K562 (cell line): ENCODE data around the gene C22orf39. TPM values are rescaled to one million over a fixed set of nuclear protein-coding genes. Genes with fewer than 3 reads are reported as not detected.
A peak's percentile ranks its signal among the peaks of the same experiment; 100 is the strongest.

Experiments
- ATAC-seq: fragments of 200-7000 bp; cut with Tn5 transposase; 3 replicates; pipeline ENCODE4 v1.9.1; 2020; ENCODE audit warnings: moderate library complexity
- BruUV-seq: library from RNA; stranded (reverse); fragments of 400-500 nt; replicated peaks from 2 replicates; lab custom pipeline; 2021; lab: Mats Ljungman, UMichigan
- CTCF ChIA-PET: fragments of 300-600 bp; formaldehyde crosslinking; extraction: SDS; loops from one replicate; lab custom pipeline; 2021; ENCODE audit warnings: low intra/inter-chr PET ratio; lab: Yijun Ruan, JAX
- POLR2A ChIA-PET: fragments of 300-600, 350-650 bp; sonication (Branson Sonifier 250); formaldehyde crosslinking; extraction: SDS; loops from one replicate; lab custom pipeline; 2021; ENCODE audit warnings: antibody characterized with exemption, inconsistent platforms; lab: Yijun Ruan, JAX
- DNase-seq, 4 experiments: peaks; one replicate each; pipeline versions ENCODE4 v3.0.0 to v3.0.0-alpha.2; 2011 to 2018; ENCODE audit warnings: low spot score in 3 of 4, mixed read lengths in 3 of 4; ENCODE audit errors: extremely low read depth in 1 of 4
- FAIRE-seq: peaks from 2 replicates; lab custom pipeline; 2011; peaks lifted over from hg19 to GRCh38; lab: Jason Lieb, UNC
- H2AFZ ChIP-seq: 2 replicates; pipeline ENCODE4 v1.6.0; 2011; ENCODE audit warnings: low read depth, low read length, control low read depth, inconsistent platforms
- H3K27ac ChIP-seq: fragments of 200-600 bp; 3 replicates; pipeline ENCODE4 v1.8.0; 2011; ENCODE audit warnings: low read depth, mild to moderate bottlenecking, control low read depth, inconsistent platforms, low read length, moderate library complexity, mixed read lengths; ENCODE audit errors: extremely low read depth
- H3K27me3 ChIP-seq, 2 experiments: fragments of 300-600 bp in 1 of 2; 2 replicates in 1 of 2; 3 replicates in 1 of 2; pipeline versions ENCODE4 v1.6.0 to v1.8.0; 2011; ENCODE audit warnings: inconsistent platforms in 2 of 2, low read length in 2 of 2, mild to moderate bottlenecking in 1 of 2, mixed read lengths in 1 of 2, moderate library complexity in 1 of 2; ENCODE audit not compliant: control insufficient read depth in 2 of 2, insufficient read depth in 2 of 2
- H3K36me3 ChIP-seq: fragments of 300-600 bp; 3 replicates; pipeline ENCODE4 v1.8.0; 2011; ENCODE audit warnings: mild to moderate bottlenecking, low read length, inconsistent platforms; ENCODE audit not compliant: control insufficient read depth, insufficient read depth
- H3K4me1 ChIP-seq, 2 experiments: fragments of 200-600 bp in 1 of 2; replicated peaks in 1 of 2; 2 replicates in 1 of 2; 3 replicates in 1 of 2; pipeline versions ENCODE4 v1.5.1 to v1.8.0; 2011; ENCODE audit warnings: inconsistent platforms in 2 of 2, low read length in 2 of 2, mild to moderate bottlenecking in 1 of 2, mixed read lengths in 1 of 2, moderate library complexity in 1 of 2; ENCODE audit not compliant: control insufficient read depth in 2 of 2, insufficient read depth in 2 of 2
- H3K4me2 ChIP-seq: 2 replicates; pipeline ENCODE4 v1.6.1; 2011; ENCODE audit warnings: low read length, control low read depth, inconsistent platforms, mixed read lengths; ENCODE audit not compliant: insufficient read depth
- H3K4me3 ChIP-seq: fragments of 200-600 bp; sonication (generic), shearing (Covaris generic); 2 replicates; pipeline ENCODE4 v1.5.1; 2016; ENCODE audit warnings: control low read depth, inconsistent platforms
- H3K79me2 ChIP-seq: fragments of 200-600 bp; 3 replicates; pipeline ENCODE4 v1.8.0; 2011; ENCODE audit warnings: low read length, inconsistent platforms; ENCODE audit not compliant: control insufficient read depth, insufficient read depth
- H3K9ac ChIP-seq, 2 experiments: 2 replicates each; pipeline versions ENCODE4 v1.6.0 to v1.6.1; 2011; ENCODE audit warnings: low read depth in 2 of 2, low read length in 2 of 2, control low read depth in 1 of 2, inconsistent platforms in 1 of 2, mild to moderate bottlenecking in 1 of 2, mixed read lengths in 1 of 2; ENCODE audit not compliant: insufficient read depth in 1 of 2
- H3K9me1 ChIP-seq: one replicate; pipeline ENCODE4 v1.6.0; 2011; ENCODE audit warnings: inconsistent platforms, mild to moderate bottlenecking, low read length, moderate library complexity; ENCODE audit not compliant: control insufficient read depth, insufficient read depth
- H3K9me3 ChIP-seq: replicated peaks from 2 replicates; pipeline ENCODE4 v1.5.1; 2011; ENCODE audit warnings: low read depth, low read length, inconsistent platforms; ENCODE audit not compliant: control insufficient read depth, insufficient read depth
- H4K20me1 ChIP-seq: replicated peaks from 2 replicates; pipeline ENCODE4 v1.6.1; 2011; ENCODE audit warnings: low read length, inconsistent platforms, mixed read lengths; ENCODE audit not compliant: control insufficient read depth, insufficient read depth
- ARID2 ChIP-seq: fragments of 450-650 bp; IDR thresholded peaks from 2 replicates; pipeline ENCODE4 v1.6.1; 2017; ENCODE audit warnings: antibody characterized with exemption, mild to moderate bottlenecking
- SRSF1 ChIP-seq: fragments of 200-400 bp; formaldehyde crosslinking; IDR thresholded peaks from 2 replicates; pipeline ENCODE4 v1.6.1; 2017; ENCODE audit warnings: mild to moderate bottlenecking, low read depth, low read length, moderate library complexity
- ZNF124 ChIP-seq: sonication (generic); formaldehyde crosslinking; IDR thresholded peaks from 2 replicates; pipeline ENCODE4 v1.8.1; 2022; ENCODE audit warnings: missing genetic modification reagents
- ZNF282 ChIP-seq: sonication (generic); formaldehyde crosslinking; IDR thresholded peaks from 2 replicates; pipeline ENCODE4 v1.8.1; 2023; ENCODE audit warnings: missing genetic modification reagents
- WGBS: fragments of 100-300 bp; shearing (Covaris generic); methylation state at CpG from one replicate; pipeline ENCODE4 v1.1.6; 2016; ENCODE audit warnings: low coverage, mixed read lengths; ENCODE audit not compliant: insufficient coverage; ENCODE audit errors: missing lambda C conversion rate; 5-methylcytosine and 5-hydroxymethylcytosine counted together
- in situ Hi-C: fragments of 300-500 bp; cut with MboI; formaldehyde crosslinking; loops from 4 replicates; pipeline ENCODE4 v1.15.0; 2018; ENCODE audit warnings: inconsistent platforms, mixed read lengths
- intact Hi-C: fragments of 100-400 bp; cut with micrococcal nuclease; formaldehyde crosslinking; loops from 2 replicates; pipeline ENCODE4 v1.14.2; 2022
- polyA plus RNA-seq, 8 experiments: library from polyadenylated mRNA; depleted of rRNA in 4 of 8; stranded (reverse) in 5 of 8; unstranded in 3 of 8; fragments of >200 nt; fragmentation: Nextera tagmentation in 2 of 8; fragmentation: Illumina TruSeq in 1 of 8; extraction: Ambion mirVana in 2 of 8; extraction: Trizol in 1 of 8; gene quantifications; 2 replicates each; pipeline versions ENCODE4 v1.2.1 to v1.2.3, GENCODE V29; 2011 to 2014; ENCODE audit warnings: inconsistent platforms in 1 of 8, missing spikeins in 1 of 8
- total RNA-seq, 7 experiments: library from RNA; depleted of rRNA in 6 of 7; stranded (reverse); fragments of >200 nt in 6 of 7; fragmentation: Illumina TruSeq in 2 of 7; extraction: Trizol in 2 of 7; gene quantifications; 2 replicates each; pipeline versions ENCODE4 v1.2.1 to v1.2.3, GENCODE V29; 2011 to 2021; ENCODE audit warnings: low replicate concordance in 1 of 7
- TF ChIP-seq, protein P1 (sequence below), 2 experiments: fragments of 450-650 bp; formaldehyde crosslinking in 1 of 2; IDR thresholded peaks; 2 replicates each; pipeline versions ENCODE4 v1.4.0 to v1.6.1; 2014 to 2020; ENCODE audit warnings: mild to moderate bottlenecking in 2 of 2, borderline replicate concordance in 1 of 2, low read depth in 1 of 2
- TF ChIP-seq, protein P2 (sequence below): fragments of 450-650 bp; IDR thresholded peaks from 2 replicates; pipeline ENCODE4 v1.6.1; 2016; ENCODE audit warnings: borderline replicate concordance
- TF ChIP-seq, protein P3 (sequence below): sonication (generic); formaldehyde crosslinking; IDR thresholded peaks from 2 replicates; pipeline ENCODE4 v1.8.1; 2022; ENCODE audit warnings: missing genetic modification reagents

The C22orf39 gene
- total and polyA plus RNA-seq, 9 of the 15 experiments (the other 6 are each of a cell fraction or from before 2014, with no cell fraction given), result 20.4 to 139 (median 66.8) TPM

DNA sequence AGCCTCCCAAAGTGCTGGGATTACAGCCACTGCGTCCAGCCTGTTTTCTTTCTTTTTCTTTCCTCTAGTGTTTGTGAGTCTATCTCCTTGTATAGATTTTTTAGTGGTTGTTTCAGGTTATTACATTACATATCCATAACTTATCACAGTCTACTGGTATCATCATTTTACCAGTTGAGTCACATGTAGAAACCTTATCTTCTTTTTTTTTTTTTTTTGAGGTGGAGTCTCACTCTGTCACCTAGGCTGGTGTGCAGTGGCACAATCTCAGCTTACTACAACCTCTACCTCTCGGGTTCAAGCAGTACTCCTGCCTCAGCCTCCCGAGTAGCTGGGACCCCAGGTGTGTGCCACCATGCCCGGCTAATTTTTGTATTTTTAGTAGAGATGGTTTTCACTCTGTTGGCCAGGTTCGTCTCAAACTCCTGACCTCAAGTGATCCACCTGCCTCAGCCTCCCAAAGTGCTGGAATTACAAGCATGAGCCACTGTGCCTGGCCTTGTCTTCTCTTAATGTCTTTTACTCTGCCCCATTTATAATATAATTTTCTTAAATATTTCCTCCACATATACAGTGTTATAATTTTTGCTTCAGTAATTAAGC lies 43.2 kb upstream of the C22orf39 start:
- no peak overlapping the region for H3K4me3 ChIP-seq
- no peaks in the 10 kb centered on the region for H3K4me1 ChIP-seq
- BruUV-seq, result no TSS peak
- FAIRE-seq (no peak), DNase-seq (no peak), ATAC-seq (no peak)
- no peaks in the 10 kb centered on the region; the same call in 1 of the 2 replicates for H4K20me1 ChIP-seq
- no peaks in the 10 kb centered on the region for H3K9me3 ChIP-seq
- H3K27me3 ChIP-seq, result no peaks in the 10 kb centered on the region
- ChIA-PET CTCF (no interaction called here), POLR2A (interaction anchor here (0.5 to 7.8 kb wide), 8 partner anchors 11 to 369 kb away, joined by 3 to 95 read pairs (median 4); partner anchors contain the start of genes CDC45 and UFD1)
- no peak overlapping the region for H3K4me2 ChIP-seq
- H3K36me3 ChIP-seq, result peaks cover 94% of the 10 kb centered on the region
- H3K27ac ChIP-seq, result no peak overlapping the region
- intact Hi-C loops, result no loop called here
- peaks cover 22% of the 10 kb centered on the region for H3K79me2 ChIP-seq
- no peak overlapping the region for H2AFZ ChIP-seq
- H3K9me1 ChIP-seq, result no peaks in the 10 kb centered on the region
- 90% methylated on average over 5 of the region's 5 CpGs for whole genome bisulfite sequencing
- H3K9ac ChIP-seq, result no peak overlapping the region
- in situ Hi-C loops, result no loop called here
- 0 out of 2 replicates have a peak, but pooled peaks have one; percentile 50 for TF ChIP-seq ZNF124 (CRISPR knock-in tag)
- TF ChIP-seq ZNF282 (CRISPR knock-in tag), result peak; percentile 79; the same call in 1 of the 2 replicates
- TF ChIP-seq, protein P1, sequence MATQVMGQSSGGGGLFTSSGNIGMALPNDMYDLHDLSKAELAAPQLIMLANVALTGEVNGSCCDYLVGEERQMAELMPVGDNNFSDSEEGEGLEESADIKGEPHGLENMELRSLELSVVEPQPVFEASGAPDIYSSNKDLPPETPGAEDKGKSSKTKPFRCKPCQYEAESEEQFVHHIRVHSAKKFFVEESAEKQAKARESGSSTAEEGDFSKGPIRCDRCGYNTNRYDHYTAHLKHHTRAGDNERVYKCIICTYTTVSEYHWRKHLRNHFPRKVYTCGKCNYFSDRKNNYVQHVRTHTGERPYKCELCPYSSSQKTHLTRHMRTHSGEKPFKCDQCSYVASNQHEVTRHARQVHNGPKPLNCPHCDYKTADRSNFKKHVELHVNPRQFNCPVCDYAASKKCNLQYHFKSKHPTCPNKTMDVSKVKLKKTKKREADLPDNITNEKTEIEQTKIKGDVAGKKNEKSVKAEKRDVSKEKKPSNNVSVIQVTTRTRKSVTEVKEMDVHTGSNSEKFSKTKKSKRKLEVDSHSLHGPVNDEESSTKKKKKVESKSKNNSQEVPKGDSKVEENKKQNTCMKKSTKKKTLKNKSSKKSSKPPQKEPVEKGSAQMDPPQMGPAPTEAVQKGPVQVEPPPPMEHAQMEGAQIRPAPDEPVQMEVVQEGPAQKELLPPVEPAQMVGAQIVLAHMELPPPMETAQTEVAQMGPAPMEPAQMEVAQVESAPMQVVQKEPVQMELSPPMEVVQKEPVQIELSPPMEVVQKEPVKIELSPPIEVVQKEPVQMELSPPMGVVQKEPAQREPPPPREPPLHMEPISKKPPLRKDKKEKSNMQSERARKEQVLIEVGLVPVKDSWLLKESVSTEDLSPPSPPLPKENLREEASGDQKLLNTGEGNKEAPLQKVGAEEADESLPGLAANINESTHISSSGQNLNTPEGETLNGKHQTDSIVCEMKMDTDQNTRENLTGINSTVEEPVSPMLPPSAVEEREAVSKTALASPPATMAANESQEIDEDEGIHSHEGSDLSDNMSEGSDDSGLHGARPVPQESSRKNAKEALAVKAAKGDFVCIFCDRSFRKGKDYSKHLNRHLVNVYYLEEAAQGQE (IDR thresholded peaks at IDR 0.05; ENCODE audit: borderline replicate concordance), result no peak
- TF ChIP-seq, protein P1 (CRISPR knock-in tag; IDR thresholded peaks at IDR 0.05; ENCODE audit: low read depth), result no peak
- peak; percentile 10; the same call in 1 of the 2 replicates for TF ChIP-seq ARID2
- TF ChIP-seq SRSF1, result no peak
- TF ChIP-seq, protein P2, sequence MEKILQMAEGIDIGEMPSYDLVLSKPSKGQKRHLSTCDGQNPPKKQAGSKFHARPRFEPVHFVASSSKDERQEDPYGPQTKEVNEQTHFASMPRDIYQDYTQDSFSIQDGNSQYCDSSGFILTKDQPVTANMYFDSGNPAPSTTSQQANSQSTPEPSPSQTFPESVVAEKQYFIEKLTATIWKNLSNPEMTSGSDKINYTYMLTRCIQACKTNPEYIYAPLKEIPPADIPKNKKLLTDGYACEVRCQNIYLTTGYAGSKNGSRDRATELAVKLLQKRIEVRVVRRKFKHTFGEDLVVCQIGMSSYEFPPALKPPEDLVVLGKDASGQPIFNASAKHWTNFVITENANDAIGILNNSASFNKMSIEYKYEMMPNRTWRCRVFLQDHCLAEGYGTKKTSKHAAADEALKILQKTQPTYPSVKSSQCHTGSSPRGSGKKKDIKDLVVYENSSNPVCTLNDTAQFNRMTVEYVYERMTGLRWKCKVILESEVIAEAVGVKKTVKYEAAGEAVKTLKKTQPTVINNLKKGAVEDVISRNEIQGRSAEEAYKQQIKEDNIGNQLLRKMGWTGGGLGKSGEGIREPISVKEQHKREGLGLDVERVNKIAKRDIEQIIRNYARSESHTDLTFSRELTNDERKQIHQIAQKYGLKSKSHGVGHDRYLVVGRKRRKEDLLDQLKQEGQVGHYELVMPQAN, result 0 out of 2 replicates have a peak, but pooled peaks have one; percentile 38
- TF ChIP-seq, protein P3, sequence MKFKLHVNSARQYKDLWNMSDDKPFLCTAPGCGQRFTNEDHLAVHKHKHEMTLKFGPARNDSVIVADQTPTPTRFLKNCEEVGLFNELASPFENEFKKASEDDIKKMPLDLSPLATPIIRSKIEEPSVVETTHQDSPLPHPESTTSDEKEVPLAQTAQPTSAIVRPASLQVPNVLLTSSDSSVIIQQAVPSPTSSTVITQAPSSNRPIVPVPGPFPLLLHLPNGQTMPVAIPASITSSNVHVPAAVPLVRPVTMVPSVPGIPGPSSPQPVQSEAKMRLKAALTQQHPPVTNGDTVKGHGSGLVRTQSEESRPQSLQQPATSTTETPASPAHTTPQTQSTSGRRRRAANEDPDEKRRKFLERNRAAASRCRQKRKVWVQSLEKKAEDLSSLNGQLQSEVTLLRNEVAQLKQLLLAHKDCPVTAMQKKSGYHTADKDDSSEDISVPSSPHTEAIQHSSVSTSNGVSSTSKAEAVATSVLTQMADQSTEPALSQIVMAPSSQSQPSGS (CRISPR knock-in tag), result 0 out of 2 replicates have a peak, but pooled peaks have one; percentile 42
